D721Med (cell line): ENCODE measurements around the gene ZSCAN22.
"Not testable (repeated sequence)": the region's sequence is repeated elsewhere in the genome, so short reads cannot be mapped to it uniquely, and the experiment has no call there.

ENCODE experiments used
- DNase-seq: peaks from one replicate; pipeline ENCODE4 v3.0.0; 2011; ENCODE audit warnings: low spot score; ENCODE audit not compliant: insufficient read length
- FAIRE-seq: peaks from 2 replicates; lab custom pipeline; 2011; peaks lifted over from hg19 to GRCh38; lab: Jason Lieb, UNC
- TF ChIP-seq, protein P1 (sequence below): IDR thresholded peaks from 2 replicates; pipeline ENCODE4 v1.5.1; 2012; ENCODE audit warnings: mild to moderate bottlenecking, control low read depth; ENCODE audit not compliant: insufficient read depth; ENCODE audit errors: missing control alignments

Gene ZSCAN22

GRCh38 chr19:58366585-58367430 is 40.0 kb downstream of the ZSCAN22 start:
- TF ChIP-seq, protein P1, sequence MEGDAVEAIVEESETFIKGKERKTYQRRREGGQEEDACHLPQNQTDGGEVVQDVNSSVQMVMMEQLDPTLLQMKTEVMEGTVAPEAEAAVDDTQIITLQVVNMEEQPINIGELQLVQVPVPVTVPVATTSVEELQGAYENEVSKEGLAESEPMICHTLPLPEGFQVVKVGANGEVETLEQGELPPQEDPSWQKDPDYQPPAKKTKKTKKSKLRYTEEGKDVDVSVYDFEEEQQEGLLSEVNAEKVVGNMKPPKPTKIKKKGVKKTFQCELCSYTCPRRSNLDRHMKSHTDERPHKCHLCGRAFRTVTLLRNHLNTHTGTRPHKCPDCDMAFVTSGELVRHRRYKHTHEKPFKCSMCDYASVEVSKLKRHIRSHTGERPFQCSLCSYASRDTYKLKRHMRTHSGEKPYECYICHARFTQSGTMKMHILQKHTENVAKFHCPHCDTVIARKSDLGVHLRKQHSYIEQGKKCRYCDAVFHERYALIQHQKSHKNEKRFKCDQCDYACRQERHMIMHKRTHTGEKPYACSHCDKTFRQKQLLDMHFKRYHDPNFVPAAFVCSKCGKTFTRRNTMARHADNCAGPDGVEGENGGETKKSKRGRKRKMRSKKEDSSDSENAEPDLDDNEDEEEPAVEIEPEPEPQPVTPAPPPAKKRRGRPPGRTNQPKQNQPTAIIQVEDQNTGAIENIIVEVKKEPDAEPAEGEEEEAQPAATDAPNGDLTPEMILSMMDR = no peak
- no peak for DNase-seq
- FAIRE-seq = no peak

GRCh38 chr19:58367698-58368454 is 41.1 kb downstream of the ZSCAN22 start:
- no peak for DNase-seq
- no peak for FAIRE-seq
- TF ChIP-seq, protein P1 = no peak

- no peak for DNase-seq
Observed at GRCh38 chr19:58368561-58369360, 42.0 kb downstream of the ZSCAN22 start.

DNA sequence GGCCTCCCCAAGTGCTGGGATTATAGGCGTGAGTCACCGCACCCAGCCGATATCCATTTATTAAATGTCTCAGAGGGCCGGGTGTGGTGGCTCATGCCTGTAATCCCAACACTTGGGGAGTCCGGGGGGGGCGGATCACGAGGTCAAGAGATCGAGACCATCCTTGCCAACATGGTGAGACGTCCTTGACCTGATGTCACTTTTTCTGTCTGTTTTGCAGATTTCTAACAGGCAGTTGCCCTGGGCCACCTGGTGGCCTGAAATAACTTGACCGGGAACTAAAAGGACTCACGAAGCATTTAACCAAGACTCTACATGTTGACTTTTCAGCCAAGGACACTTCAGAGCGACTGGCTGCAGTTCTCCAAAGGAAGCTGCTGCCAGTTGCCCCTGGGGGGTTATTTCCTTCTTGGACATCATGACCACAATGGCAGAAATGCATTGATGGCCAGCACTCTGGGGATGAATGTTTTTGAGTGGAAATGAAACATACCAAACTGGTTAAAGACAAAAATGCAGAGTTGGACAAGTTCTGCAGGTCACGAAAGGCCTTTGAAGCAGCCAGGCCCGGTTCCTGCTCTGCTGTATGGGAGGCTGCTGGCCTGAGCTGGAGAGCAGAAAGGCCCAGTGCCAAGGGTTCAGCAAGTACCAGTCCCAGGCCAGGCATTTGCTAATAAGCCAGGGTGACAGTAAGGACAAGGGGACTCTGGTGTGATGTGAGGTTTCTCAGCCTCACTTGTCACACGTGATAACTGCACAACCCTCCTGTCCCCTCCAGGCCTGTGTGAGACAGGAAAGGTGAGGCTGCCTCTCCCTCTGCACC is 45.7 kb downstream of the ZSCAN22 start:
- FAIRE-seq = no peak
- TF ChIP-seq, protein P1 = no peak
- no peak for DNase-seq

More at GRCh38 chr19:58368561-58369360, 42.0 kb downstream of the ZSCAN22 start:
- TF ChIP-seq, protein P1 = no peak
- no peak for FAIRE-seq

DNA sequence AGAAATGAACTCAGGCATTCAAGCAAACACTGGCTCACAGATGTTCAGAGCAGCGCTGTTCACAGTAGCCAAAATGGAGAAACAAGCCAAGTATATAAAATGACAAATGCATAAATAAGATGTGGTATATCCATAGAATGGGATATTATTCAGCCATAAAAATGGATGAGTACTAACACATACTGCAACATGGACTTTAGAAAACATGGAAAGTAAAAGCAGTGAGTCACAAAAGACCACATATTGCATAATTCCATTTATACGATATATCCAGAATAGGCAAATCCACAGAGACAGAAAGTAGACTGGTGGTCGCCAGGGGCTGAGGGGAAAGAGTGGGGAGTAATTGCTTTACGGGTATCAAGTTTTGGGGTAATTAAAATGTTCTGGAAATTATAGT is 47.4 kb downstream of the ZSCAN22 start:
- FAIRE-seq (no peak), DNase-seq (no peak)
- TF ChIP-seq, protein P1 = no peak

GRCh38 chr19:58376724-58377123 is 49.9 kb downstream of the ZSCAN22 start:
- not testable (repeated sequence) for FAIRE-seq, DNase-seq
